HG03025 (cell line): Measurements from ENCODE around the gene RNF144A.
"Not testable (repeated sequence)": the region's sequence is repeated elsewhere in the genome, so short reads cannot be mapped to it uniquely, and the experiment has no call there.

Source experiments
- ATAC-seq: cut with Tn5 transposase; IDR thresholded peaks from one replicate; pipeline ENCODE4 v1.9.1; 2021; ENCODE audit warnings: mild to moderate bottlenecking, moderate library complexity; ENCODE audit not compliant: unreplicated experiment, low FRiP score

RNF144A gene

GRCh38 chr2:6995391-6996097, 78.3 kb downstream of the RNF144A start:
- ATAC-seq = no peak

- peak; percentile 89 for ATAC-seq
These were observed 82.1 kb downstream of the RNF144A start for GRCh38 chr2:6999211-6999877.

GRCh38 chr2:7001395-7001794, 84.2 kb downstream of the RNF144A start:
- not testable (repeated sequence) for ATAC-seq

- no peak for ATAC-seq
These were observed 86.7 kb downstream of the RNF144A start for GRCh38 chr2:7003895-7004294.

GRCh38 chr2:7004636-7005035, 87.4 kb downstream of the RNF144A start:
- ATAC-seq = no peak

GRCh38 chr2:7007488-7007845, 90.3 kb downstream of the RNF144A start:
- no peak for ATAC-seq

GRCh38 chr2:7007846-7008741, 90.9 kb downstream of the RNF144A start:
- no peak for ATAC-seq

- ATAC-seq = no peak
These were observed 92.1 kb downstream of the RNF144A start for GRCh38 chr2:7009207-7009911.

GRCh38 chr2:7010391-7011054, 93.3 kb downstream of the RNF144A start:
- ATAC-seq = no peak

- no peak for ATAC-seq
These were observed 94.3 kb downstream of the RNF144A start for GRCh38 chr2:7011356-7012083.

- ATAC-seq = no peak
These were observed 95.0 kb downstream of the RNF144A start for GRCh38 chr2:7012141-7012764.

GRCh38 chr2:7013471-7014160, 96.4 kb downstream of the RNF144A start:
- ATAC-seq = no peak

GRCh38 chr2:7014174-7014640, 97.0 kb downstream of the RNF144A start:
- no peak for ATAC-seq

GRCh38 chr2:7015007-7015950, 98.1 kb downstream of the RNF144A start:
- ATAC-seq = no peak

- no peak for ATAC-seq
These were observed 98.9 kb downstream of the RNF144A start for GRCh38 chr2:7016148-7016547.

- ATAC-seq = no peak
These were observed 99.5 kb downstream of the RNF144A start for GRCh38 chr2:7016601-7017211.
